ENCODE results near the gene OCA2.

DNA sequence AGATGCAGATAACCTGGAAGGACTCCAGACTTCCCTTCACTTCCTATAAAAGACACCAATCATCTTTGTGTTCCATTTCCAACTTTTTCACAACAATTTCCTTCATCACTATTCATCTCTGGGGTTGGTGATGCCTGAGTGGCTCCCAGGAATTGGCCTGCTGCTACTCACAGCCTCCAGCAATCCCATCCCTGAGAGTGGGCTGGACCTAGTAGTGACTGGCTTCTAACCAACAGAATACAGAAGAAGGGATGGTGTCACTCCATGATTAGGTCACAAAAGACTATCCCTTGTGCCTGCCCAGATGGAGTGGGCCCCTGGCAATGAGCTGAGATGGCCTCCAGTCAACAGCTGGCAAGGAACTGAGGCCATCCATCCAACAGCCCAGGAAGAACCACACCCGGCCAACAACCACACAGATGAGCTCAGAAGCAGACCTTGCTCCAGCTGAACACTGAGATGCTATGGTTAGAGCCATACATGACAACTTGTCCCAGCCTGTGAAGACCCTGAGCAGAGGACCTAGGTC is 20.9 kb downstream of the OCA2 start:
- TF ChIP-seq, protein P1, sequence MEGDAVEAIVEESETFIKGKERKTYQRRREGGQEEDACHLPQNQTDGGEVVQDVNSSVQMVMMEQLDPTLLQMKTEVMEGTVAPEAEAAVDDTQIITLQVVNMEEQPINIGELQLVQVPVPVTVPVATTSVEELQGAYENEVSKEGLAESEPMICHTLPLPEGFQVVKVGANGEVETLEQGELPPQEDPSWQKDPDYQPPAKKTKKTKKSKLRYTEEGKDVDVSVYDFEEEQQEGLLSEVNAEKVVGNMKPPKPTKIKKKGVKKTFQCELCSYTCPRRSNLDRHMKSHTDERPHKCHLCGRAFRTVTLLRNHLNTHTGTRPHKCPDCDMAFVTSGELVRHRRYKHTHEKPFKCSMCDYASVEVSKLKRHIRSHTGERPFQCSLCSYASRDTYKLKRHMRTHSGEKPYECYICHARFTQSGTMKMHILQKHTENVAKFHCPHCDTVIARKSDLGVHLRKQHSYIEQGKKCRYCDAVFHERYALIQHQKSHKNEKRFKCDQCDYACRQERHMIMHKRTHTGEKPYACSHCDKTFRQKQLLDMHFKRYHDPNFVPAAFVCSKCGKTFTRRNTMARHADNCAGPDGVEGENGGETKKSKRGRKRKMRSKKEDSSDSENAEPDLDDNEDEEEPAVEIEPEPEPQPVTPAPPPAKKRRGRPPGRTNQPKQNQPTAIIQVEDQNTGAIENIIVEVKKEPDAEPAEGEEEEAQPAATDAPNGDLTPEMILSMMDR (IDR thresholded peaks at IDR 0.05 in 8 of 11, conservative IDR thresholded peaks at IDR 0.05 in 3 of 11) = no peak
- no peak for TF ChIP-seq POLR2AphosphoS5 (IDR thresholded peaks at IDR 0.05)
